NCI-H1417 treated with DMSO at 0.1 percent for 48 hours (cell line): ENCODE results near the gene FHIP1B.

Experiments
- DNase-seq: peaks from one replicate; lab custom pipeline; 2025; lab: John Stamatoyannopoulos, UW

FHIP1B gene

GRCh38 chr11:6199174-6199810 is 35.1 kb downstream of the FHIP1B start, which contains the start of gene OR52W1:
Gene OR52W1 (plus strand): TSS chr11:6199224. CDS start chr11:6199224, 0 bp downstream.
- DNase-seq = no peak

GRCh38 chr11:6197466-6198200 is 36.8 kb downstream of the FHIP1B start:
- no peak for DNase-seq

GRCh38 chr11:6196396-6196795 is 38.0 kb downstream of the FHIP1B start:
- no peak for DNase-seq

- no peak for DNase-seq
Measured at GRCh38 chr11:6194065-6194581, 40.3 kb downstream of the FHIP1B start.

GRCh38 chr11:6191742-6192141 is 42.7 kb downstream of the FHIP1B start:
- no peak for DNase-seq

- DNase-seq = no peak
Measured at GRCh38 chr11:6175440-6175839, 59.0 kb downstream of the FHIP1B start.

GRCh38 chr11:6170226-6170625 is 64.2 kb downstream of the FHIP1B start, which contains the start of gene OR52B2:
Gene OR52B2 (minus strand): TSS chr11:6170326. CDS start chr11:6170326, 0 bp downstream.
- DNase-seq = no peak
